H1 (cell line): ENCODE measurements around the gene ARRDC1. TPM values are rescaled to one million over a fixed set of nuclear protein-coding genes. Genes with fewer than 3 reads are reported as not detected.

ENCODE experiments used
- CTCF ChIA-PET: fragments of 300-600 bp; sonication (Branson Sonifier 250); formaldehyde crosslinking; loops from one replicate; lab custom pipeline; 2021; ENCODE audit not compliant: partially characterized antibody; lab: Charles Lee
- POLR2A ChIA-PET: fragments of 300-600 bp; sonication (Branson Sonifier 250); formaldehyde crosslinking; loops from one replicate; lab custom pipeline; 2021; ENCODE audit warnings: inconsistent platforms; ENCODE audit not compliant: partially characterized antibody; lab: Charles Lee
- DNase-seq, 2 experiments: peaks; one replicate each; pipeline versions ENCODE4 v3.0.0 to v3.0.0-alpha.2; 2010 to 2022; ENCODE audit warnings: low spot score in 2 of 2, low read depth in 1 of 2, mixed read lengths in 1 of 2
- FAIRE-seq: peaks from 2 replicates; lab custom pipeline; 2011; peaks lifted over from hg19 to GRCh38; lab: Jason Lieb, UNC
- H2AFZ ChIP-seq: 2 replicates; pipeline ENCODE4 v1.8.1; 2012; ENCODE audit warnings: low read length, inconsistent platforms
- H2AK5ac ChIP-seq: 2 replicates; pipeline ENCODE4 v1.6.1; 2013; ENCODE audit warnings: low read depth, low read length
- H2BK120ac ChIP-seq: replicated peaks from 2 replicates; pipeline ENCODE3; 2013; ENCODE audit warnings: low read depth, low read length, inconsistent platforms
- H2BK12ac ChIP-seq: 2 replicates; pipeline ENCODE4 v1.6.1; 2013; ENCODE audit warnings: low read depth, low read length
- H2BK15ac ChIP-seq: 2 replicates; pipeline ENCODE4 v1.6.1; 2013; ENCODE audit warnings: low read length
- H2BK20ac ChIP-seq: 2 replicates; pipeline ENCODE4 v1.6.1; 2013; ENCODE audit warnings: low read length
- H2BK5ac ChIP-seq: 2 replicates; pipeline ENCODE4 v1.6.1; 2013; ENCODE audit warnings: low read depth, low read length
- H3K14ac ChIP-seq: 2 replicates; pipeline ENCODE4 v1.6.1; 2013; ENCODE audit warnings: inconsistent platforms; ENCODE audit not compliant: insufficient read length
- H3K18ac ChIP-seq: 2 replicates; pipeline ENCODE4 v1.6.1; 2013; ENCODE audit warnings: low read length; ENCODE audit errors: extremely low read depth
- H3K23ac ChIP-seq: 2 replicates; pipeline ENCODE4 v1.6.1; 2013; ENCODE audit warnings: inconsistent platforms; ENCODE audit not compliant: insufficient read length
- H3K23me2 ChIP-seq: 2 replicates; pipeline ENCODE4 v1.6.1; 2013; ENCODE audit warnings: low read depth, low read length
- H3K27ac ChIP-seq: 2 replicates; pipeline ENCODE4 v1.6.1; 2011; ENCODE audit warnings: low read depth, low read length, inconsistent platforms
- H3K27me3 ChIP-seq, 4 experiments: replicated peaks in 1 of 4; 1 replicate in 1 of 4; 2 replicates in 3 of 4; pipeline versions ENCODE4 v1.6.1 to v1.8.1; 2011 to 2013; ENCODE audit warnings: low read length in 3 of 4, mild to moderate bottlenecking in 3 of 4, inconsistent platforms in 2 of 4, mixed read lengths in 2 of 4, moderate library complexity in 1 of 4; ENCODE audit not compliant: control insufficient read depth in 3 of 4, insufficient read depth in 3 of 4; ENCODE audit errors: extremely low read depth in 1 of 4
- H3K36me3 ChIP-seq, 4 experiments: 2 replicates each; pipeline versions ENCODE4 v1.6.1 to v1.8.1; 2011 to 2013; ENCODE audit warnings: mild to moderate bottlenecking in 4 of 4, low read length in 3 of 4, moderate library complexity in 2 of 4, control low read depth in 1 of 4, inconsistent platforms in 1 of 4; ENCODE audit not compliant: insufficient read depth in 4 of 4, control insufficient read depth in 2 of 4
- H3K4ac ChIP-seq: replicated peaks from 2 replicates; pipeline ENCODE3; 2013; ENCODE audit warnings: low read length, low read depth, mixed read lengths, inconsistent platforms; ENCODE audit not compliant: insufficient read length
- H3K4me1 ChIP-seq, 4 experiments: replicated peaks in 1 of 4; 1 replicate in 1 of 4; 2 replicates in 3 of 4; pipeline versions ENCODE4 v1.6.1 to v1.8.1; 2011 to 2013; ENCODE audit warnings: low read length in 3 of 4, inconsistent platforms in 2 of 4, mixed read lengths in 1 of 4; ENCODE audit not compliant: insufficient read depth in 4 of 4, control insufficient read depth in 3 of 4
- H3K4me2 ChIP-seq, 2 experiments: 2 replicates each; pipeline versions ENCODE4 v1.6.1 to v1.8.1; 2011 to 2013; ENCODE audit warnings: low read depth in 2 of 2, low read length in 2 of 2, control low read depth in 1 of 2, inconsistent platforms in 1 of 2, mild to moderate bottlenecking in 1 of 2; ENCODE audit not compliant: insufficient read depth in 1 of 2
- H3K4me3 ChIP-seq, 4 experiments: fragments of 200-600, 300-600 bp in 1 of 4; sonication (generic), shearing (Covaris generic), sonication (Bioruptor Twin) in 1 of 4; 2 replicates each; pipeline versions ENCODE4 v1.5.1 to v1.8.1; 2011 to 2016; ENCODE audit warnings: low read length in 4 of 4, low read depth in 3 of 4, control low read depth in 2 of 4, inconsistent platforms in 2 of 4, mild to moderate bottlenecking in 2 of 4, mixed read lengths in 1 of 4, moderate library complexity in 1 of 4; ENCODE audit not compliant: insufficient read depth in 2 of 4; ENCODE audit errors: extremely low read depth in 1 of 4
- H3K56ac ChIP-seq: replicated peaks from 2 replicates; pipeline ENCODE3; 2013; ENCODE audit warnings: low read depth, mild to moderate bottlenecking, mixed read lengths, low read length, inconsistent platforms; ENCODE audit not compliant: insufficient read length
- H3K79me1 ChIP-seq: 2 replicates; pipeline ENCODE4 v1.6.1; 2013; ENCODE audit warnings: low read depth, low read length, control low read depth
- H3K79me2 ChIP-seq, 2 experiments: 2 replicates each; pipeline versions ENCODE4 v1.6.1 to v1.8.1; 2012 to 2013; ENCODE audit warnings: low read length in 2 of 2, mild to moderate bottlenecking in 2 of 2, inconsistent platforms in 1 of 2; ENCODE audit not compliant: insufficient read depth in 2 of 2, control insufficient read depth in 1 of 2
- H3K9ac ChIP-seq, 4 experiments: replicated peaks in 1 of 4; 1 replicate in 1 of 4; 2 replicates in 3 of 4; pipeline versions ENCODE4 v1.6.1 to v1.8.1; 2011 to 2013; ENCODE audit warnings: low read depth in 3 of 4, low read length in 3 of 4, control low read depth in 2 of 4, mild to moderate bottlenecking in 2 of 4, moderate library complexity in 2 of 4, inconsistent platforms in 1 of 4; ENCODE audit errors: extremely low read depth in 1 of 4
- H3K9me3 ChIP-seq, 2 experiments: 2 replicates each; pipeline versions ENCODE4 v1.6.1 to v1.8.1; 2012 to 2013; ENCODE audit warnings: mild to moderate bottlenecking in 2 of 2, moderate library complexity in 2 of 2, control low read depth in 1 of 2, inconsistent platforms in 1 of 2, low read depth in 1 of 2, low read length in 1 of 2, mixed read lengths in 1 of 2; ENCODE audit not compliant: insufficient read depth in 2 of 2
- H4K20me1 ChIP-seq, 2 experiments: replicated peaks in 1 of 2; 2 replicates each; pipeline versions ENCODE3 to v1.8.1; 2011 to 2013; ENCODE audit warnings: inconsistent platforms in 2 of 2, low read length in 2 of 2, mild to moderate bottlenecking in 1 of 2; ENCODE audit not compliant: insufficient read depth in 2 of 2, control insufficient read depth in 1 of 2
- H4K5ac ChIP-seq: 2 replicates; pipeline ENCODE4 v1.6.1; 2013; ENCODE audit warnings: low read length, low read depth, mixed read lengths, inconsistent platforms; ENCODE audit not compliant: insufficient read length
- H4K8ac ChIP-seq: 2 replicates; pipeline ENCODE4 v1.8.0; 2013; ENCODE audit warnings: mild to moderate bottlenecking, moderate library complexity, low read length, inconsistent platforms; ENCODE audit not compliant: insufficient read depth; ENCODE audit errors: extremely low read depth
- H4K91ac ChIP-seq: replicated peaks from 2 replicates; pipeline ENCODE3; 2013; ENCODE audit warnings: low read length, mixed read lengths, inconsistent platforms; ENCODE audit not compliant: insufficient read length
- BACH1 ChIP-seq: IDR thresholded peaks from 2 replicates; pipeline ENCODE4 v1.6.1; 2012; ENCODE audit warnings: low read length, improper control_type of control experiment
- EGR1 ChIP-seq: IDR thresholded peaks from 2 replicates; pipeline ENCODE4 v1.6.1; 2011; ENCODE audit warnings: low read depth, low read length, borderline replicate concordance
- EP300 ChIP-seq, 2 experiments: IDR thresholded peaks; 1 replicate in 1 of 2; 2 replicates in 1 of 2; pipeline ENCODE4 v1.6.1; 2011 to 2012; ENCODE audit warnings: low read depth in 2 of 2, low read length in 2 of 2, mild to moderate bottlenecking in 2 of 2, borderline replicate concordance in 1 of 2, inconsistent platforms in 1 of 2, moderate library complexity in 1 of 2
- HDAC6 ChIP-seq: IDR thresholded peaks from one replicate; pipeline ENCODE4 v1.7.1; 2012; ENCODE audit warnings: low read depth, mild to moderate bottlenecking, inconsistent platforms, low read length, moderate library complexity
- KDM4A ChIP-seq: IDR thresholded peaks from one replicate; pipeline ENCODE4 v1.7.1; 2012; ENCODE audit warnings: low read depth, mild to moderate bottlenecking, moderate library complexity, low read length, inconsistent platforms; ENCODE audit not compliant: severe bottlenecking
- POLR2A ChIP-seq, 2 experiments: IDR thresholded peaks; 1 replicate in 1 of 2; 2 replicates in 1 of 2; pipeline ENCODE4 v1.6.1; 2011; ENCODE audit warnings: low read depth in 2 of 2, low read length in 2 of 2, mild to moderate bottlenecking in 2 of 2; ENCODE audit errors: control extremely low read depth in 1 of 2
- SIN3A ChIP-seq, 2 experiments: IDR thresholded peaks in 1 of 2; conservative IDR thresholded peaks in 1 of 2; 2 replicates each; pipeline ENCODE4 v1.6.1; 2011 to 2012; ENCODE audit warnings: low read length in 2 of 2, improper control_type of control experiment in 1 of 2, low read depth in 1 of 2, mild to moderate bottlenecking in 1 of 2
- SIRT6 ChIP-seq: IDR thresholded peaks from one replicate; pipeline ENCODE4 v1.7.1; 2012; ENCODE audit warnings: low read length, inconsistent platforms
- SP1 ChIP-seq: IDR thresholded peaks from 2 replicates; pipeline ENCODE4 v1.6.1; 2011; ENCODE audit warnings: low read depth, low read length
- SUZ12 ChIP-seq: fragments of 200-600 bp; sonication (generic); IDR thresholded peaks from 2 replicates; pipeline ENCODE4 v1.6.1; 2012; ENCODE audit warnings: mild to moderate bottlenecking, inconsistent platforms, low read length, moderate library complexity, mixed read lengths
- YY1 ChIP-seq: IDR thresholded peaks from 2 replicates; pipeline ENCODE4 v1.6.1; 2011; ENCODE audit warnings: low read depth, mild to moderate bottlenecking, low read length
- WGBS, 2 experiments: shearing (Covaris generic) in 1 of 2; methylation state at CpG; one replicate each; pipeline versions ENCODE4 v1.1.6 to v1.1.7; 2013 to 2015; ENCODE audit warnings: low lambda C conversion rate in 2 of 2, mixed read lengths in 2 of 2, inconsistent platforms in 1 of 2, low coverage in 1 of 2, missing lambda C conversion rate in 1 of 2; ENCODE audit not compliant: insufficient replicate concordance in 2 of 2, insufficient coverage in 1 of 2, insufficient read length in 1 of 2; ENCODE audit errors: extremely low coverage in 1 of 2, missing lambda C conversion rate in 1 of 2; 5-methylcytosine and 5-hydroxymethylcytosine counted together
- polyA plus RNA-seq, 7 experiments: library from polyadenylated mRNA; depleted of rRNA in 3 of 7; stranded (reverse) in 5 of 7; unstranded in 2 of 7; fragments of >200 nt in 5 of 7; fragments of 200-250 nt in 2 of 7; gene quantifications; 1 replicate in 5 of 7; 2 replicates in 1 of 7; 4 replicates in 1 of 7; pipeline versions ENCODE4 v1.2.1 to v1.2.3, GENCODE V29; 2011 to 2013; ENCODE audit warnings: missing spikeins in 2 of 7, mixed read lengths in 2 of 7
- total RNA-seq: library from RNA; stranded (reverse); fragmentation: NEBNext Ultra II Directional; extraction: Animal tissue kit (Norgen Biotek cat#: 25700); gene quantifications from 2 replicates; pipeline ENCODE4 v1.2.1, GENCODE V29; 2021

The ARRDC1 gene
- total and polyA plus RNA-seq, 2 of the 8 experiments (the other 6 are each of a cell fraction or from before 2014, with no cell fraction given), result 22.0 to 58.4 TPM

GRCh38 chr9:137589441-137590122 is 15.9 kb upstream of the ARRDC1 start:
- H3K27ac ChIP-seq, result no peak overlapping the region
- POLR2A ChIA-PET, result interaction anchor here (1.1 to 6.2 kb wide), 5 partner anchors 9 to 37 kb away, joined by 4 to 45 read pairs (median 4); partner anchors contain the start of genes DPH7 and EHMT1
- TF ChIP-seq SIRT6 (no peak), SUZ12 (no peak), BACH1 (no peak), HDAC6 (no peak), KDM4A (peak; percentile 54), SP1 (no peak), YY1 (no peak), EGR1 (no peak), SIN3A (conservative IDR thresholded peaks at IDR 0.05 in 1 of 2, IDR thresholded peaks at IDR 0.05 in 1 of 2; ENCODE audit: low read depth in 1 of 2, low read length in 2 of 2) (peak in 1 of 2 experiments; percentile 19; a peak in 1 of 4 replicates), EP300 (IDR thresholded peaks at IDR 0.05; ENCODE audit: borderline replicate concordance in 1 of 2, low read depth in 2 of 2, low read length in 2 of 2) (no peak), POLR2A (IDR thresholded peaks at IDR 0.05; ENCODE audit: control extremely low read depth in 1 of 2, low read depth in 2 of 2, low read length in 2 of 2) (0 out of 3 replicates have a peak, but pooled peaks of 1 of the 2 experiments have one; percentile 2)

More at GRCh38 chr9:137589441-137590122, 15.9 kb upstream of the ARRDC1 start:
- DNase-seq (no peak), FAIRE-seq (no peak)
- H4K8ac ChIP-seq, result peak overlapping the region; percentile 84
- H3K9me3 ChIP-seq, result no peaks in the 10 kb centered on the region
- H2BK20ac ChIP-seq, result no peak overlapping the region
- H2AK5ac ChIP-seq, result 0 out of 2 replicates have a peak overlapping the region, but pooled peaks have one; percentile 39
- peak overlapping the region; percentile 80 to 94 for H3K4me2 ChIP-seq
- H3K4me1 ChIP-seq, result peaks cover 0 to 7% (median 5%) of the 10 kb centered on the region in 4 experiments; a peak in 5 of 7 replicates
- no peak overlapping the region for H2AFZ ChIP-seq
- peak overlapping the region; percentile 75 for H3K4ac ChIP-seq
- H3K79me2 ChIP-seq, result peaks cover 0 to 22% of the 10 kb centered on the region in 2 experiments; a peak in 2 of 4 replicates
- no peak overlapping the region for H3K14ac ChIP-seq
- no peak overlapping the region for H3K23ac ChIP-seq
- peaks cover 8% of the 10 kb centered on the region; the same call in 1 of the 2 replicates for H3K23me2 ChIP-seq
- H2BK5ac ChIP-seq, result no peak overlapping the region
- no peak overlapping the region; the same call in 1 of the 2 replicates for H2BK12ac ChIP-seq
- CTCF ChIA-PET, result interaction anchor here (1.3 to 3.3 kb wide), 4 partner anchors 10 to 120 kb away, joined by 4 to 15 read pairs (median 8); partner anchors contain the start of gene DPH7
- no peaks in the 10 kb centered on the region; a peak in 1 of 7 replicates for H3K27me3 ChIP-seq
- peaks cover 27 to 35% (median 30%) of the 10 kb centered on the region in 4 experiments for H3K36me3 ChIP-seq
- H3K18ac ChIP-seq, result peak overlapping the region; percentile 38
- no peak overlapping the region for H4K91ac ChIP-seq
- WGBS, 2 experiments, result 20% methylated on average over 39 of the region's 58 CpGs; no CpG with 5 or more reads in 1 of the 2 experiments
- H3K56ac ChIP-seq, result no peak overlapping the region
- no peak overlapping the region for H2BK120ac ChIP-seq
- H2BK15ac ChIP-seq, result no peak overlapping the region
- peaks cover 23% of the 10 kb centered on the region for H3K79me1 ChIP-seq
- H3K4me3 ChIP-seq, result peak overlapping the region; percentile 54 to 82 (median 82)
- H3K9ac ChIP-seq, result peak overlapping the region; percentile 66 to 93 (median 74); a peak in 6 of 7 replicates
- H4K5ac ChIP-seq, result no peak overlapping the region
- H4K20me1 ChIP-seq, result peaks cover 17 to 24% of the 10 kb centered on the region in 2 experiments
